ENCODE measurements around the gene ACSS2.
"Not testable (repeated sequence)": the region's sequence is repeated elsewhere in the genome, so short reads cannot be mapped to it uniquely, and the experiment has no call there.

The ACSS2 gene

DNA sequence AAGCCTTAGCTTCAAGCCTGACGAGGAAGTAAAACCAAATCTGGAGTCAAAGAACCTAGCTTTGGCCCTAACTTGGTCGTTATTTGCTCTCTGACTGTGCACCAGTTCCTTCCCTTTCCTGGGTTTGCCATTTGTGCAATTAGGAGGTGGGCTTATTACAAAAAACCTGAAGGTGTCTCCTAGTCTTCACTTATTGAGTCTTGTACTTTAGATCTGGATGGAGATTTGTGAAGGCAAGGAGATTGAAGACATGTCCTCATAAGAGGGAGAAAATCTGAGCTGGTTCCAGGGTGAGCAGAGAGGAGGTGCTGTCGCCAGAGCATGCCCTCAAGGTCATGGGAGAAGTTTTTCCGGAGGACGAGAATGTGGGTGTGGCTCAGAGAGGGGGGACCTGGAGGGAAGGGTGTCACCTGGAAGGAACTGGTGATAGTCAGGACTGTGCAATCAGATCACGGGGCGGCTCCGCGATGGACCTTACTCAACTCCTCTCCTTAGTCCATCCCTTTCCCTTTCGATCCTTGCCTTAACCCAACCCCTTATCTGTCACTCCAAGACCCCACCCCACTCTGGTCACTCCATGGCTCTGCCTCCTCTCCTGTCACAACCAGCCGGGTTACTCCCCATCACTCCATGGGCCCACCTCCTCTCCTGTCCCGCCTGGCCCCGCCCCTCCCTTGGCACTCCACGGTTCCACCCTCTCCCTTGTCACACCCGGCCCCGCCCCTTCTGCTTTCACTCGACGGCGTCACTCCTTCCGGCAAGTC, 588 bp upstream of the ACSS2 start:
- DNase-seq: peak in 1 of 2 donors; percentile 97

DNA sequence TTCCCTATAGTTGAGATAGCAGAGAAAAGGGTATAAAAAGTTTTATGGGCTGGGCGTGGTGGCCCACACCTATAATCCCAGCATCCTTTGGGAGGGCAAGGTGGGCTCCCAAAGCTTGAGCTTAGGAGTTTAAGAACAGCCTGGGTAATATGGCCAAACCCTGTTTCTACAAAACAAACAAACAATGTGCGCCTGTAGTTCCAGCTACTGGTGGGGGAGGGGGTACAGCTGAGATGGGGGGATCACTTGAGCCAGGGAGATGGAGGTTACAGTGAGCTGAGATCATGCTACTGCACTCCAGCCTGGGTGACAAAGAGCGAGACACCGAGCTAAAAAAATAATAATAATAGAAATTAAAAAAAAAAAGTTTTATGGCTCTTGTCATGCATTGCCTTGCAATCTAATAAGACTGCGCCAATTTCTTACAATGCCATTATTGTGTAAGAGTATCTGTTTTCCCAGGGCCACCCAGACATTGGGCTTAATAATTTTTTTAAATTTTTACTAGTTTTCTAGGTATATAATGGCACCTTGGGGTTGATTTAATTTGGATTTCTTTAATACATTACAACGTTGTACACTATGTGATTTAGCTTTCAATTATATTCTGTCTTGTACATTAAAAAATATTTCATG, 3.9 kb downstream of the ACSS2 start:
- DNase-seq: no peak

DNA sequence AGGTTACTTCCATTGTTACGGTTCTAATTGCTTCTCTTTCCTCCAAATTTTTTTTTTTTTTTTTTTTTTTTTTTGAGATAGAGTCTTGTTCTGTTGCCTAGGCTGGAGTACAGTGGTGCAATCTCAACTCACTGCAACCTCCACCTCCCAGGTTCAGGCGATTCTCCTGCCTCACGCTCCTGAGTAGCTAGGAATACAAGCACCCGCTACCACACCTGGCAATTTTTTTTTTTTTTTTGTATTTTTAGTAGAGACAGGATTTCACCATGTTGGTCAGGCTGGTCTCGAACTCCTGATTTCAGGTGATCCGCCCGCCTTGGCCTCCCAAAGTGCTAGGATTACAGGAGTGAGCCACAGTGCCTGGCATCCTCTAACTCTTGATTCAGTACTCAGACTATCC, 4.6 kb downstream of the ACSS2 start:
- DNase-seq: not testable (repeated sequence)

DNA sequence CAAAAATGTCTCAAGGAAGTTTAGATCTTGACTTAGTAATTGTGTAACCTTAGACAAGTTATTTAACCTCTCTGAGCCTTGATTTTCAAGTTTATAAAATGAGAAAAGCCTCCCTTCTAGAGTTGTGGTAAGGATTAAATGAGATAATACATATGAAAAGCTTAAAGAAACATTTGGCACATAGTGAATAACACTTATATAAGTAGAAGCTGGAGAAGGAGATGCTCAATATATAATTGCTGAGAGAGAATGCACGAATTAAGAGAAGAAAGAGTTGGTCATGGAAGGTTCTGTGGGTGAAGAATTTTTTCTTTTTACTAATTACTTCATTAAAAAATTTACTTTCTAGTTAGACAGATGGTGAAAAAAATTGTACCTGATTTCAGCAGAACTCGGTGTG, 5.3 kb downstream of the ACSS2 start:
- no peak for DNase-seq

DNA sequence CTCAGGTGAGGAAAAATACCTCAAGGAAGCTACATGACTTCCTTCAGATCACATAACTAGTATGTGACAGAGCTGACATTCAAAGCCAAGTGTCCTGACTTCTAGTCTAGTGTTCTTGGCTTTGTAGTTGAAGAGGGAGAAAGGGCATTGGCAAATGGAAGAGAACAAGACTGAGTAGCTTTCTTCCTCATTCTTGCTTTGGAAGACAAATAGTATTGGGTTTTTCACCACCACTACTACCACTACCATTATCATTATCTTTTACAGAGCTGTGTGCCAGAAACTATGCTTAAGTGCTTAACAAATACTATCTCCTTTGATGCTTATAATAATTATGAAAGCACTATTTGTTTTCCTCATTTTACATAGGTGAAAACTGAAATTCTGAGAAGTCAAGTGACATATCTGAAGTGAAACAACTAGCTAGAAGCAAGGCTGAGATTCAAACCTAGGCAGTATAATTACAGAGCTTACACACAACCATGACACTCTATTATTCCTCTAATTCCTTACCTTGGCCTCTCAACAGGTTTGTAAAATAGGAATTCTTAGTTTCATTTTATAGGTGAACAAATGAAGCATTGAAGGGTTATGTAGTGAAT, 6.8 kb downstream of the ACSS2 start:
- DNase-seq: no peak

DNA sequence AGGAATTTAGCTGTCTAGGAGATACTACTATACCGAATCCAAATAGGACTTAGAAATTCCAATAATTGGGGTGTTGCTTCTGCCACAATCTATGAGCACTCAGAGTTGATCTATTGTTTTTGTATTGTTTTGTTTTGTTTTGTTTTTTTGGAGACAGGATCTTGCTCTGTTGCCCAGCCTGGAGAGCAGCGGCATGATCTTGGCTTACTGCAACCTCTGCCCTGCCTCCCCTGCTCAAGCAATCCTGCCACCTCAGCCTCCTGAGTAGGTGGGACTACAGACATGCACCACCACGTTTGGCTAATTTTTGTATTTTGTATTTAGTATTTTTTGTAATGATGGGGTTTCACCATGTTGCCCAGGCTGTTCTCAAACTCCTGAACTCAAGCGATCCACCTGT, 7.4 kb downstream of the ACSS2 start:
- DNase-seq: no peak

DNA sequence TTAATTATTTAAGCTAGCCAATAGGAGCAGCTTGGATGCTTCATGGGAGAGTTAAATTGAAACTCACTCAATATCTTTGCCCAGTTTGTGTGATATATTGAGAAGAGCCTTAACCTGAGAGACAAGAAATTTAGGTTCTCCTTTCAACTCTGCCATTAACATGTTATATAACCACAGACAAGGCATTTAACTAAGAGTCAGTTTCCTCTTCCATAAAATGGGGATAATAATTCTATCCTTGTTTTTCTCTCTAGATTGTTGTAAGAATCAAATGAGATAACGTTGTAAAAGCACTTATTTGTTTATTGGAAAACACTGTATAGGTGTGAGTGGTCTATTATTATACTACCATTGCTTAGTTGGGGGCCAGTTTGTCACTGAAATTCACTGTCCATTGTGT, 7.8 kb downstream of the ACSS2 start:
- no peak for DNase-seq

DNA sequence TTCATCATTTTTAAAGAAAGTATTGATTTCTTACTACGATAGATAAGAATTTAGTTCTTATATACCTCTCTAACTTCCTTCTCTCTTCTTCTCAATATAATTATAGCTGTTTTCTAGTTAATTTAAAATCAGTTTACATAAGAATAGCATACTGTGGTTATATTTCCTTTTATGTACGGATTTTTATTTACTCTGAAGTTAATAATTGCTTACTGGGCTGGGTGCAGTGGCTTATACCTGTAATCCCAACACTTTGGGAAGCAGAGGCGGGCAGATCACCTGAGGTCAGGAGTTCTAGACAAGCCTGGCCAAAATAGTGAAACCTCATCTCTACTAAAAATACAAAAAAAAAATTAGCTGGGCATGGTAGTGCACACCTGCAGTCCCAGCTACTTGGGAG, 9.7 kb downstream of the ACSS2 start:
- no peak for DNase-seq

DNA sequence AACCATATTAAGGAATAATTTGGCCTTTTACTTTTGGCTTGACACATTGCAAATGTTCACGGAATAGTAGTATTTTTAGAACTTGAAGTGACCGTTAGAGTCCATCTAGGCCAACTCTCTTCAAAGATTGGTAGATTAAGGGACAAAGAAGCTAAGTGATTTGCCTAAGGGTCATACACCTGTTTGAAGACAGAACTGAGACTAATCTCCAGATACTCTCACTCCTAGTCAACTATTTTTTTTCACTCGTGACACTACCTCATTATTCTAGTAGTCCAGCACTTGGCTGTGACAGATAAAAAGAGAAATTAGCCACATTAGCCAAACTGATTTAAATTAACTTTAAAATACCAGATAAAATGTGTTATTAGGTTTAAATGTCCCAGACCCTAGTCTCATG, 10.6 kb downstream of the ACSS2 start:
- no peak for DNase-seq

DNA sequence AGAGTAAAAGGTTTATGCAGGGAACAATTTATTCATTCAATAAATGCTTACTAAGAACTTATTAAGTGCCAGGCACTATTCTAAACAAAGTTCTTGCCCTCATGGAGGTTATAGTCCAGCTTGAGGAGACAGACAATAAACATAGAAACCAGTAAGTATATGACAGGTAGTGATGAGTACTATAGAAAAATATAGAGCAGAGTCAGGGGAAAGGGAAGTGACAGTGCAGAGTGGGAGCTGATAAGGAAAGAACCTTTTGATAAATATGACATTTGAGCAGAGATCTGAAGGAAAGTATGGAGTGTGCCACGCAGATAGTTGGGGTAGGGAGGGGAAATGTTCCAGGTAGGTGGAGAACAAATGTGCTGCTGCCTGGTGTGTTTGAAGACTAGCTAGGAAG, 12.1 kb downstream of the ACSS2 start:
- no peak for DNase-seq

DNA sequence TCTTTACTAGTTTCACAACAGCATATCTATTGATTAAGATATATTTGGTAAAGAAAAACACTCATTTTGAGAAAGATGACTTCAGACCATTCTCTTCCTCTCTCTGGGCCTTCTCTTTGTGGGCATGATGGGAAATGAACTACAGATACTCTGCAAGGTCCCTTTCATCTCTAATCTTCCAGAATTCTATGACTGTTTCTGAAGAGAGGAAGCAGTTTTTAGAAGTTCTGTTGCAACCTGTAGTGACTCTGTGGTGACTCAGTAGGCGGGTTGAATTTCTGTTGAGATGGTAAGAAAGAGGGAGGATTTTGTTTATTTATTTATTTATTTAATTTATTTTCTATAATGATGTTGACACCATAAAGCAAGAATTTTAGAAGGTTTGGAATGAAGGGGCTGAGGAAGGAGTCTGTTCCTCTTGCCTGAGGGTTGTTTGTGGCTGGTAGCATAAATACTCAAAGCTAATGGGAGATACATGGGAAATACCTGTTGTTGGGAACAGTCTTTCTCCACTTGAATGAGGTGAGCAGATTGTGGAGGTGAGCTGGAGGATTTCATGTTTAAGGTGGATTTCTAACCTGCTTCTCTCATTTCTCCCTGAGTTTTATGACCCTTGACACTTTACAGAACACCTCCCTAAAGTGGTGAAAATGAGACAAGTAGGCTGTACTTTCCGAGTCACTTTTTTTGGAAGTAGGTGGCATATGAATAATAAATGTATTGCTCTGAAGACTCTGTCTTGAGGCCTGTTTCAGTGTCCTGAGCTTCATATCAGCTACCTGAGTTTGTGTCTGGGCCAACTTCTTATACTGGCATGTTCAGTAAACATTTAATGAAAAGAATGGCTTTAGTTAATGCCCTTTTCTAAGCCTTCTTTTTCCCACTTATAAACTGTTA, 15.0 kb downstream of the ACSS2 start:
- no peak for DNase-seq

DNA sequence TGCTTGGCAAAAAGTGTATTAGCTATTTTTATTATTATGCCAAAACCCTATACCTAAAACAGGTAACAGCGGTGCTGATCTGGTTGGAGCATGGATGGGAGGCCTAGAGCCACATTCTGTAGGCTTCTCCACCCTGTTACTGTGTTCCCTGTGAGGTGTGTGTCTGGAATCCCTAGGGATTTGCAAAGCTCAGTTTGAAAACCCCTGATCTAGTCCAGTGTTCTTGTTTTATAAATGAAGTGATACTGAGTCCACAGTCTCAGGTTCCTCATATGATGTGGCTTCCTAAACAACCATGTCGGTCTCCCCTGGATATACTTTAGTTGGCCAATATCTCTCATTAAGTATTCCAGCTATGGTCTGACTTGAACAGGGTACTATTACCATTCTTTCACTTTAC, 16.3 kb downstream of the ACSS2 start:
- DNase-seq: no peak

DNA sequence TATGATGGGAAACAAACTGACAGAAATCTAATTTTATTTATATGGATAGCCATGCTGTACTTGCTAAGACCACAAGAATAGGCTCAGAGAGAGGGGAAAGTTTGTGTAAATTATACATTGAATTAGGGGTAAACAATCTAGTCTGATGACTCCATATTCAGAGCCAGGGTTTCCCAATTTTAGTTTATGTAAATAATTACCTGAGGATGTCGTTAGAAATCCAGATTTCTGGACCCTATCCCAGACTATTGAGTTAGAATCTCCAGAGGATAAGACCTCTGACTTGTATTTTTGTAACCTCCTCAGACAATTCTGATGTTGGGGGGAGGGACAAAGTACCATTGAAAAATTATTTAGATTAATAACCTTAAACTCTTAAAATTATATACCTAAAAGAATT, 18.3 kb downstream of the ACSS2 start:
- DNase-seq: no peak

DNA sequence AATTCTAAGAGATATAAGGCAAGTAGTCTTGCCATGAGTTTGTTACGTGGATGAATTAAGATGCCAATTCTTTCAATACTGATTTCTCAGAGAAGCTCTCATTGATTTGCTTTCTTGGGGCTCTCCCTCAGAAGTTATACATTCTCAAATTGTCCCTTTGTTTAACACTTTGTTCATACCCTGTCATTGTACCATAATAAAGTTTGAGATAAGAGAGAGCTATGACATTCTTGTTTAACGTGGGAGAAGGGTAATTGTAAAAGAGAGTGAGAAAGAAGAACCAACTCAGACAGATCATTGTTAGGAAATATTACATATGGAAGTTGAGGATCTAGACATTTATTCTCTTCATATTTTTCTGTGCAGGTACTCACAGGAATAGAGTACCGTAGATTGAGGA, 19.1 kb downstream of the ACSS2 start:
- no peak for DNase-seq

DNA sequence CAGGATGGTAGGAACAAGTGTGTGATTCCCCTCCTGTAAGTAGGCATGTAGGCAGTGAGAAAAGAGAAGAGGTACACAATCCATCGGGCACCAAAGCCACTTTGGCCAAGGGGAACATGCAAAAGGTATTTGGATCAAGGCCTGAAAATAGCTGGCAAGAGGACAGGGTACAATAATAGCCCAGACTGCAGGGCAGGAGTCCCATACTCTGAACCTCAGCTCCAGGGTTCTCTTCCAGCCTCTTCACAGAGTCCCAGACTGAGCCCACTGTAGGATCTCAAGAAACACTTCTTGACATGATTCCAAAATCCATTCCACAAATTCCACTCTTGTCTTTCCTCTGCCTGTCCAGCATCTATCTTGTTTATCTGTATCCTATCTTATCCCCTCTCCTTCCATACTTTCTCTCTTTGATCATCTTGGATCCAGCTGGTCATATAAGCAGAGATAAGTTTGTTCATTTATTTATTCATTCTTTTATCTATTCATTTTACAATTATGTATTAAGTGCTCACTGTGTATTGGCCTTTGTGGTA, 19.7 kb downstream of the ACSS2 start:
- DNase-seq: no peak

DNA sequence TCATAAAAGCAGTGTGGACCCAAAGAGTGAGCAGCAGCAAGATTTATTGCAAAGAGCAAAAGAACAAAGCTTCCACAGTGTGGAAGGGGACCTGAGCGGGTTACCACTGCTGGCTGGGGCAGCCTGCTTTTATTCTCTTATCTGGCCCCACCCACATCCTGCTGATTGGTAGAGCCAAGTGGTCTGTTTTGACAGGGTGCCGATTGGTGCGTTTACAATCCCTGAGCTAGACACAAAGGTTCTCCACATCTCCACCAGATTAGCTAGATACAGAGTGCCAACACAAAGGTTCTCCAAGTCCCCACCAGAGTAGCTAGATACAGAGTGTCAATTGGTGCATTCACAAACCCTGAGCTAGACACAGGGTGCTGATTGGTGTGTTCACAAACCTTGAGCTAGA, 21.7 kb downstream of the ACSS2 start:
- not testable (repeated sequence) for DNase-seq

DNA sequence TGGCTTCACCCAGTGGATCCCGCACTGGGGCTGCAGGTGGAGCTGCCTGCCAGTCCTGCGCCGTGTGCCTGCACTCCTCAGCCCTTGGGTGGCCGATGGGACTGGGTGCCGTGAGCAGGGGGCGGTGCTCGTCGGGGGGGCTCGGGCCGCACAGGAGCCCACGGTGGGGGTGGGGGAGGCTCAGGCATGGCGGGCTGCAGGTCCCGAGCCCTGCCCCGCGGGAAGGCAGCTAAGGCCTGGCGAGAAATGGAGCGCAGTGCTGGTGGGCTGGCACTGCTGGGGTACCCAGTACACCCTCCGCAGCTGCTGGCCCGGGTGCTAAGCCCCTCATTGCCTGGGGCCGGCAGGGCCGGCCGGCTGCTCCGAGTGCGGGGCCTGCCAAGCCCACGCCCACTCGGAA, 22.3 kb downstream of the ACSS2 start:
- not testable (repeated sequence) for DNase-seq

DNA sequence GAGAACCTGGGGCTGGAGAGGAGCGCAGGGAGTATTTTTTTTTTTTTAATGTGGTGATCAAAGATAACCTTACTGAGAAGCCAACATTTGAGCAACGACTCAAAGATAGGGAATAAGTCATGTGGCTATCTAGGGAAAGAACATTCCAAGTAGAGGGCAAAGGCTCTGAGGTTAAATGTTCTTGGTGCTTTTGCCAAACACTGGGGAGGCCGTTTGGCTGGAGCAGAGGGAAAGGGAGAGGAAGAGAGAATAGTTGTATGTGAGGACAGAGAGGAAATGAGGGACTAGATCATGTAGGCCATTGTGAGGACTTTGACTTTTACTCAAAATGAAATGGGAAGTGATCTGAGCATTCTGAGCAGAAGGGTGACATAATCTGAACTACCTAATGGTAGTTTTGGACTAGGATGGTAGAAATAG, 27.8 kb downstream of the ACSS2 start:
- no peak for DNase-seq

DNA sequence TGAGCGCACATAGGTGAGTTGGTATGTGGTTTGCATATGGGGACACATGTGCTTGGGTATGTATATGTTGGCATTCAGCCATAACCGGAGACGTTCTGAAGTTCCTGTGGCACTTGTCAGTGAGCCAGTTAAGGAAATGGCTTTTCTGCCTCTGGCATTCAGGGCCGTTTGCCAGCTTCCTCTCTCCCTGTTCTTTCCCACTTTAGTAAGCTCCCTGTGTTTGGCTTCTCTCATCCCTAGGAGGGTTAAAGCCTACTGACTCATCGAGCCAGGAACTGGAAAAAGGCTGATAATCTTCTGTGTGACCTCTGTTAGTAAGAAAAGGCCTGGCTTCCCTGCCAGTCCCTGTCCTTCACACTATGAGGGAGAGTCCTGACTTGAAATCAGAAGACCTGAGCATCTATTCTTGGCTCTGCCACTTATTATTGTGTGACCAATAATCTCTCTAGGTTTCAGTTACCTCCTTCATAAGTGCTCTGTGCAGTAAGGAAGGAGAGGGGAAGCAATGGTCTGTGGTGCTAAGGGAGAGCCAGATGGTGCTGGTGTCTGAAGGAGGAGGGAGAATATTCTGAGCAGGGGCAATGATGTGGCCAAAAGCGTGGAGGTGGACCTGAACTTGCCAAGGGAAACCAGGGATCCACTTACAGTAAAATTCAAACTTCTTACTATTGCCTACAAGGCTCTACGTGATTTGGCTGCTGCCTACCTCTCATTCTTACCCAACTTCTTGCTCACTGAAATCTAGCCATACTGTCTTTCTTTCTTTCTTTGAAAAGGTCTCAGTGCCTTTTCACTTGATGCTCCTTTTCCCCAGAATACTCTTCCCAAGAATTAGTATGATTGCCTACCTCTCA, 31.4 kb downstream of the ACSS2 start:
- no peak for DNase-seq

DNA sequence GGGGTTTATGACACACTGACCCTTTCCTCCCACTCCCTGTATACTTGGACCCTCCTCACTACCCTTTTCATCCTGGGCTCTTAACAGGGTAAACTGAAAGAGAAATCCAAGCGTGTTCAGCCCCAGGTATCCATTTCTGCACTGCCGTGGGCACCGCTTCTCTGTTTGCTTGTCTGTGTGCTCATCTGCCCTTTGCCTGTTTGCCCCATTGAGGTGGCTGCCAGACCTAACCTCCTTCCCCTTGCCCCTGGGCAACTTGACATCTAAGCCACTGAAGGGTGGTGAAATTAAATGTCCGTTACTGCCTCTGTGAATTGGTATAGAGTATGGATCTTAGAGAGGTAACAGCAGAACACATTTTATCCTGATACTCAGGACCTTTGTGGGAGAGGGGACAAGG, 38.7 kb downstream of the ACSS2 start:
- no peak for DNase-seq

DNA sequence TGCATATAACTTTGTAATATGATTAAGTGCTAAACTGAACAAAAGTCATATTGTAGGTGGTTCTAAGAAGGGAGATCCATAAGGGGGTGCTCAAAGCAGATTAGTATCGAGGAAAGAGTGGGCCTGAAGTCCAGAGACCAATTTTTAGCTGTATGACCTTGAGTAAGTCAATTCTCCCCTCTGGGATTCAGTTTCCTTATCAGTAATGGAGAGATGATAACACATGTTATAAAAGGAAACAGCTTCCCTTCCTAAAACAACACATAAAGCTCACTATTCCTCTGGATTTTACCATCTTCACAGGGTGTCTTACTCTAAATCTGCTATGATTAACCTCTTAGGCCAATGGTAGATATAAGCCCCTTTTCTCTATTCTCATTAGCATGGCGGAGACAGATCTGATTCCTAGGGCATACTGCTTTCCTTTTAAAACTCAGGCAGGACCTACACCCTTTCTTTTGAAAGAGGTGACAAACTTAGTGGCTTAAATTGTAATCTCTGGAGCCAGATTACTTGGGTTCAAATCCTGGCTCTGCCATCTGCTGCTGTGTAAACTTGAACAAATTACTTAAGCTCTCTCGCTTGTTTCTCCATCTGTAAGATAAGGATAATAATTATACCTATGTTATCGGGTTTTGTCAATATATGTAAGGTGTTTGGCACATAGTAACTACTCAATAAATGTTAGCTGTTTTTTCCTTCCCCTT, 39.5 kb downstream of the ACSS2 start:
- DNase-seq: no peak
